Stimulated activated CD4-positive, alpha-beta T cell treated with anti-CD3 and anti-CD28 coated beads, Interleukin-1b, Interleukin-23, amount 100 ng/mL, for 48 hours (primary cell): ENCODE data around the gene ENPP6.

Experiments used
- DNase-seq: peaks from one replicate; pipeline ENCODE4 v3.0.0-alpha.2; 2020

The ENPP6 gene

GRCh38 chr4:184046148-184046547, 171.5 kb downstream of the ENPP6 start:
- no peak for DNase-seq

GRCh38 chr4:184041156-184041555, 176.5 kb downstream of the ENPP6 start:
- DNase-seq = no peak

- peak; percentile 31 for DNase-seq
Observed at GRCh38 chr4:184039963-184040383, 177.7 kb downstream of the ENPP6 start.
